Measurements from ENCODE around the gene MRPS7. TPM values are rescaled to one million over a fixed set of nuclear protein-coding genes. Genes with fewer than 3 reads are reported as not detected.

MRPS7 gene
- total and polyA plus RNA-seq, 2 of the 8 experiments (the other 6 are each of a cell fraction or from before 2014, with no cell fraction given), result 63.4 to 79.4 TPM

GRCh38 chr17:75300280-75300679 lies 38.6 kb downstream of the MRPS7 start:
- no peaks in the 10 kb centered on the region for H3K9me3 ChIP-seq (ENCODE audit: insufficient read depth in 2 of 2, low read depth in 1 of 2, low read length in 1 of 2)
- H3K14ac ChIP-seq (ENCODE audit: insufficient read length), result no peak overlapping the region
- H4K5ac ChIP-seq (ENCODE audit: insufficient read length, low read depth, low read length), result no peak overlapping the region
- no peak overlapping the region for H2BK15ac ChIP-seq (ENCODE audit: low read length)
- WGBS, 2 experiments (ENCODE audit: extremely low coverage in 1 of 2, insufficient coverage in 1 of 2, insufficient read length in 1 of 2, insufficient replicate concordance in 2 of 2, low coverage in 1 of 2, low lambda C conversion rate in 2 of 2, missing lambda C conversion rate in 1 of 2), result 96% methylated on average over 7 of the region's 7 CpGs; no CpG with 5 or more reads in 1 of the 2 experiments
- H3K27me3 ChIP-seq (replicated peaks in 1 of 4; ENCODE audit: control insufficient read depth in 3 of 4, extremely low read depth in 1 of 4, insufficient read depth in 3 of 4, low read length in 3 of 4), result no peaks in the 10 kb centered on the region
- no peak overlapping the region for H2BK120ac ChIP-seq (replicated peaks; ENCODE audit: low read depth, low read length)
- ChIA-PET POLR2A (ENCODE audit: partially characterized antibody) (interaction anchor here (1.0 to 1.3 kb wide), 2 partner anchors 9 to 38 kb away, joined by 3 read pairs; partner anchors contain the start of genes GGA3 and MRPS7), CTCF (ENCODE audit: partially characterized antibody) (interaction anchor here (0.6 to 2.1 kb wide), 3 partner anchors 11 to 29 kb away, joined by 3 to 10 read pairs (median 3); partner anchors contain the start of genes MIF4GD and SLC25A19)
- no peaks in the 10 kb centered on the region for H3K4me1 ChIP-seq (replicated peaks in 1 of 4; ENCODE audit: control insufficient read depth in 3 of 4, insufficient read depth in 4 of 4, low read length in 3 of 4)
- no peak overlapping the region for H3K18ac ChIP-seq (ENCODE audit: extremely low read depth, low read length)
- H4K91ac ChIP-seq (replicated peaks; ENCODE audit: insufficient read length, low read length), result no peak overlapping the region
- H2BK5ac ChIP-seq (ENCODE audit: low read depth, low read length), result no peak overlapping the region
- no peak overlapping the region for H3K4me3 ChIP-seq (ENCODE audit: extremely low read depth in 1 of 4, insufficient read depth in 2 of 4, low read depth in 3 of 4, low read length in 4 of 4)
- FAIRE-seq (no peak), DNase-seq (ENCODE audit: low read depth in 1 of 2, low spot score in 2 of 2) (no peak)
- no peaks in the 10 kb centered on the region for H3K79me1 ChIP-seq (ENCODE audit: low read depth, low read length)
- no peaks in the 10 kb centered on the region for H4K20me1 ChIP-seq (replicated peaks in 1 of 2; ENCODE audit: control insufficient read depth in 1 of 2, insufficient read depth in 2 of 2, low read length in 2 of 2)
- no peak overlapping the region for H4K8ac ChIP-seq (ENCODE audit: extremely low read depth, insufficient read depth, low read length)
- no peak overlapping the region for H2AFZ ChIP-seq (ENCODE audit: low read length)
- TF ChIP-seq TEAD4 (IDR thresholded peaks at IDR 0.05; ENCODE audit: low read depth, low read length) (no peak), RNF2 (IDR thresholded peaks at IDR 0.05; ENCODE audit: borderline replicate concordance, low read depth, low read length, missing control alignments, poor library complexity, severe bottlenecking) (no peak), TCF12 (IDR thresholded peaks at IDR 0.05; ENCODE audit: low read depth, low read length) (no peak), CTBP2 (IDR thresholded peaks at IDR 0.05; ENCODE audit: borderline replicate concordance, insufficient read depth, insufficient read length, low read length) (no peak), RXRA (IDR thresholded peaks at IDR 0.05; ENCODE audit: insufficient read depth, low read depth, low read length) (no peak), FOSL1 (IDR thresholded peaks at IDR 0.05; ENCODE audit: insufficient read depth, low read depth, low read length) (no peak), YY1 (IDR thresholded peaks at IDR 0.05; ENCODE audit: low read depth, low read length) (no peak), CBX5 (IDR thresholded peaks at IDR 0.05; ENCODE audit: low read depth, low read length) (no peak), MAFK (IDR thresholded peaks at IDR 0.05; ENCODE audit: low read depth, low read length) (no peak), HDAC6 (IDR thresholded peaks at IDR 0.05; ENCODE audit: low read depth, low read length) (no peak), KDM5A (IDR thresholded peaks at IDR 0.05; ENCODE audit: low read length) (no peak), POLR2AphosphoS5 (IDR thresholded peaks at IDR 0.05; ENCODE audit: low read depth, low read length) (no peak), TAF1 (IDR thresholded peaks at IDR 0.05; ENCODE audit: low read depth, low read length) (no peak)
- TF ChIP-seq, protein P1, sequence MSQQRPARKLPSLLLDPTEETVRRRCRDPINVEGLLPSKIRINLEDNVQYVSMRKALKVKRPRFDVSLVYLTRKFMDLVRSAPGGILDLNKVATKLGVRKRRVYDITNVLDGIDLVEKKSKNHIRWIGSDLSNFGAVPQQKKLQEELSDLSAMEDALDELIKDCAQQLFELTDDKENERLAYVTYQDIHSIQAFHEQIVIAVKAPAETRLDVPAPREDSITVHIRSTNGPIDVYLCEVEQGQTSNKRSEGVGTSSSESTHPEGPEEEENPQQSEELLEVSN (IDR thresholded peaks at IDR 0.05), result no peak
- no peaks in the 10 kb centered on the region for H3K79me2 ChIP-seq (ENCODE audit: control insufficient read depth in 1 of 2, insufficient read depth in 2 of 2, low read length in 2 of 2)
- H3K9ac ChIP-seq (replicated peaks in 1 of 4; ENCODE audit: extremely low read depth in 1 of 4, low read depth in 3 of 4, low read length in 3 of 4), result no peak overlapping the region
- H3K4me2 ChIP-seq (ENCODE audit: insufficient read depth in 1 of 2, low read depth in 2 of 2, low read length in 2 of 2), result no peak overlapping the region
- no peaks in the 10 kb centered on the region for H3K36me3 ChIP-seq (ENCODE audit: control insufficient read depth in 2 of 4, insufficient read depth in 4 of 4, low read length in 3 of 4)
- no peak overlapping the region for H2BK12ac ChIP-seq (ENCODE audit: low read depth, low read length)
- no peak overlapping the region for H3K27ac ChIP-seq (ENCODE audit: low read depth, low read length)
- no peaks in the 10 kb centered on the region for H3K23me2 ChIP-seq (ENCODE audit: low read depth, low read length)
- H3K4ac ChIP-seq (replicated peaks; ENCODE audit: insufficient read length, low read depth, low read length), result no peak overlapping the region
- no peak overlapping the region for H3K23ac ChIP-seq (ENCODE audit: insufficient read length)
- H2AK5ac ChIP-seq (ENCODE audit: low read depth, low read length), result no peak overlapping the region
- H2BK20ac ChIP-seq (ENCODE audit: low read length), result no peak overlapping the region
- H3K56ac ChIP-seq (replicated peaks; ENCODE audit: insufficient read length, low read depth, low read length), result no peak overlapping the region
